IMR-90 (cell line): ENCODE results near the gene CTIF. TPM values are rescaled to one million over a fixed set of nuclear protein-coding genes. Genes with fewer than 3 reads are reported as not detected.

Experiments
- ATAC-seq: fragments of 200-7000 bp; cut with Tn5 transposase; 2 replicates; pipeline ENCODE4 v1.9.1; 2020; ENCODE audit warnings: low read depth, mild to moderate bottlenecking, moderate library complexity
- BruUV-seq: library from RNA; stranded (reverse); fragments of 400-500 nt; replicated peaks from 2 replicates; lab custom pipeline; 2021; lab: Mats Ljungman, UMichigan
- CTCF ChIA-PET: fragments of 300-600 bp; formaldehyde crosslinking; extraction: SDS; loops from one replicate; lab custom pipeline; 2021; ENCODE audit warnings: antibody characterized with exemption; lab: Yijun Ruan, JAX
- POLR2A ChIA-PET: fragments of 300-600 bp; sonication (Branson Sonifier 250); formaldehyde crosslinking; loops from one replicate; lab custom pipeline; 2022; ENCODE audit warnings: antibody characterized with exemption; ENCODE audit not compliant: unreplicated experiment; lab: Charles Lee
- DNase-seq: peaks from one replicate; pipeline ENCODE4 v3.0.0; 2013
- H2AFZ ChIP-seq: replicated peaks from 2 replicates; pipeline ENCODE3; 2013; ENCODE audit warnings: low read length, mild to moderate bottlenecking; ENCODE audit not compliant: poor library complexity
- H2AK5ac ChIP-seq: 2 replicates; pipeline ENCODE4 v1.6.1; 2013; ENCODE audit warnings: low read depth, low read length, inconsistent platforms
- H2AK9ac ChIP-seq: replicated peaks from 2 replicates; pipeline ENCODE3; 2013; ENCODE audit warnings: mild to moderate bottlenecking, low read depth, low read length, moderate library complexity; ENCODE audit not compliant: poor library complexity
- H2BK120ac ChIP-seq: 2 replicates; pipeline ENCODE4 v1.6.1; 2013; ENCODE audit warnings: low read depth, low read length, inconsistent platforms
- H2BK15ac ChIP-seq: 3 replicates; pipeline ENCODE4 v1.6.1; 2013; ENCODE audit warnings: low read depth, low read length, inconsistent platforms
- H2BK20ac ChIP-seq: 2 replicates; pipeline ENCODE4 v1.6.1; 2013; ENCODE audit warnings: low read depth, mild to moderate bottlenecking, inconsistent platforms, low read length, moderate library complexity
- H2BK5ac ChIP-seq: 2 replicates; pipeline ENCODE4 v1.6.1; 2013; ENCODE audit warnings: mild to moderate bottlenecking, low read depth, low read length, inconsistent platforms; ENCODE audit not compliant: poor library complexity, severe bottlenecking
- H3K14ac ChIP-seq: replicated peaks from 2 replicates; pipeline ENCODE4 v1.6.1; 2013; ENCODE audit warnings: low read depth, low read length, inconsistent platforms
- H3K18ac ChIP-seq: 2 replicates; pipeline ENCODE4 v1.6.1; 2013; ENCODE audit warnings: low read depth, low read length, control low read depth
- H3K23ac ChIP-seq: 2 replicates; pipeline ENCODE4 v1.6.1; 2013; ENCODE audit warnings: low read depth, low read length, inconsistent platforms
- H3K27ac ChIP-seq: 2 replicates; pipeline ENCODE4 v1.5.1; 2013; ENCODE audit warnings: mild to moderate bottlenecking, control low read depth, low read length; ENCODE audit not compliant: insufficient read depth
- H3K27me3 ChIP-seq: 2 replicates; pipeline ENCODE4 v1.6.1; 2013; ENCODE audit warnings: low read length; ENCODE audit not compliant: control insufficient read depth, insufficient read depth
- H3K36me3 ChIP-seq: 2 replicates; pipeline ENCODE4 v1.6.1; 2013; ENCODE audit warnings: low read length, mixed read lengths; ENCODE audit not compliant: control insufficient read depth, insufficient read depth
- H3K4ac ChIP-seq: 2 replicates; pipeline ENCODE4 v1.6.1; 2013; ENCODE audit warnings: low read depth, low read length, inconsistent platforms
- H3K4me1 ChIP-seq: 2 replicates; pipeline ENCODE4 v1.6.1; 2013; ENCODE audit warnings: low read length, mixed read lengths; ENCODE audit not compliant: control insufficient read depth, insufficient read depth
- H3K4me2 ChIP-seq: 2 replicates; pipeline ENCODE4 v1.6.1; 2013; ENCODE audit warnings: low read depth, mild to moderate bottlenecking, control low read depth, low read length, moderate library complexity
- H3K4me3 ChIP-seq: 2 replicates; pipeline ENCODE4 v1.5.1; 2013; ENCODE audit warnings: low read depth, mild to moderate bottlenecking, control low read depth, low read length, moderate library complexity; ENCODE audit not compliant: insufficient read depth
- H3K56ac ChIP-seq: 2 replicates; pipeline ENCODE4 v1.6.1; 2013; ENCODE audit warnings: low read length, inconsistent platforms; ENCODE audit not compliant: insufficient read depth; ENCODE audit errors: extremely low read depth
- H3K79me1 ChIP-seq, 2 experiments: 2 replicates each; pipeline ENCODE4 v1.6.1; 2013; ENCODE audit warnings: low read length in 2 of 2, inconsistent platforms in 1 of 2, low read depth in 1 of 2
- H3K9ac ChIP-seq: 2 replicates; pipeline ENCODE4 v1.6.1; 2013; ENCODE audit warnings: low read depth, low read length, control low read depth
- H3K9me1 ChIP-seq: 2 replicates; pipeline ENCODE4 v1.6.1; 2013; ENCODE audit warnings: low read length, inconsistent platforms; ENCODE audit not compliant: insufficient read depth
- H3K9me3 ChIP-seq: 2 replicates; pipeline ENCODE4 v1.6.1; 2013; ENCODE audit warnings: low read length; ENCODE audit not compliant: control insufficient read depth, insufficient read depth
- H4K20me1 ChIP-seq: 2 replicates; pipeline ENCODE4 v1.6.1; 2013; ENCODE audit warnings: low read length, inconsistent platforms; ENCODE audit not compliant: insufficient read depth
- H4K5ac ChIP-seq: 2 replicates; pipeline ENCODE4 v1.6.1; 2013; ENCODE audit warnings: mild to moderate bottlenecking, low read depth, low read length, control low read depth
- H4K8ac ChIP-seq, 2 experiments: 2 replicates each; pipeline ENCODE4 v1.6.1; 2013; ENCODE audit warnings: low read depth in 2 of 2, low read length in 2 of 2, control low read depth in 1 of 2, inconsistent platforms in 1 of 2
- H4K91ac ChIP-seq: 2 replicates; pipeline ENCODE4 v1.6.1; 2013; ENCODE audit warnings: low read depth, low read length, inconsistent platforms; ENCODE audit not compliant: insufficient read depth
- BHLHE40 ChIP-seq: fragments of 150-350 bp; IDR thresholded peaks from 2 replicates; pipeline ENCODE4 v1.6.1; 2016; ENCODE audit warnings: mild to moderate bottlenecking, low read depth, low read length
- CEBPB ChIP-seq: IDR thresholded peaks from 2 replicates; pipeline ENCODE4 v1.6.1; 2012; ENCODE audit warnings: low read depth, low read length, improper control_type of control experiment
- CHD1 ChIP-seq: IDR thresholded peaks from 2 replicates; pipeline ENCODE4 v1.6.1; 2012; ENCODE audit warnings: low read depth, low read length, improper control_type of control experiment
- ELK1 ChIP-seq: fragments of 150-350 bp; IDR thresholded peaks from 2 replicates; pipeline ENCODE4 v1.6.1; 2016; ENCODE audit warnings: low read depth, mild to moderate bottlenecking, low read length, moderate library complexity, borderline replicate concordance
- FOS ChIP-seq: fragments of 150-350 bp; IDR thresholded peaks from 2 replicates; pipeline ENCODE4 v1.6.1; 2016; ENCODE audit warnings: low read depth, low read length
- MAFK ChIP-seq: IDR thresholded peaks from 2 replicates; pipeline ENCODE4 v1.6.1; 2012; ENCODE audit warnings: low read depth, low read length, improper control_type of control experiment
- MAZ ChIP-seq: IDR thresholded peaks from 2 replicates; pipeline ENCODE4 v1.6.1; 2012; ENCODE audit warnings: low read depth, mild to moderate bottlenecking, low read length, improper control_type of control experiment, moderate library complexity, borderline replicate concordance
- MXI1 ChIP-seq: IDR thresholded peaks from 2 replicates; pipeline ENCODE4 v1.6.1; 2012; ENCODE audit warnings: low read depth, mild to moderate bottlenecking, low read length, moderate library complexity, borderline replicate concordance
- NFE2L2 ChIP-seq: fragments of 150-350 bp; IDR thresholded peaks from 2 replicates; pipeline ENCODE4 v1.6.1; 2016; ENCODE audit warnings: low read depth, mild to moderate bottlenecking, low read length
- POLR2A ChIP-seq: IDR thresholded peaks from 2 replicates; pipeline ENCODE4 v1.6.1; 2012; ENCODE audit warnings: mild to moderate bottlenecking, low read depth, low read length
- RAD21 ChIP-seq: IDR thresholded peaks from 2 replicates; pipeline ENCODE4 v1.6.1; 2012; ENCODE audit warnings: low read length, improper control_type of control experiment
- RCOR1 ChIP-seq: IDR thresholded peaks from 2 replicates; pipeline ENCODE4 v1.6.1; 2012; ENCODE audit warnings: mild to moderate bottlenecking, low read length, improper control_type of control experiment; ENCODE audit not compliant: insufficient replicate concordance
- RFX5 ChIP-seq: IDR thresholded peaks from 2 replicates; pipeline ENCODE4 v1.8.0; 2012; ENCODE audit warnings: low read depth, mild to moderate bottlenecking, low read length, moderate library complexity
- SMC3 ChIP-seq: fragments of 150-350 bp; IDR thresholded peaks from 2 replicates; pipeline ENCODE4 v1.6.1; 2016; ENCODE audit warnings: low read depth, mild to moderate bottlenecking, antibody characterized with exemption, low read length, moderate library complexity
- USF2 ChIP-seq: fragments of 150-350 bp; IDR thresholded peaks from 2 replicates; pipeline ENCODE4 v1.6.1; 2017; ENCODE audit warnings: mild to moderate bottlenecking, antibody characterized with exemption, low read length, low read depth
- WGBS, 2 experiments: methylation state at CpG; one replicate each; pipeline versions ENCODE4 v1.1.5 to v1.1.7; 2013; ENCODE audit warnings: missing lambda C conversion rate in 2 of 2; ENCODE audit not compliant: insufficient read length in 1 of 2; ENCODE audit errors: extremely low coverage in 2 of 2; 5-methylcytosine and 5-hydroxymethylcytosine counted together
- dilution Hi-C: fragments of 300-500 bp; cut with HindIII; formaldehyde crosslinking; loops from one replicate; pipeline ENCODE4 v1.14.3; 2018; ENCODE audit warnings: low sequenced_read_pairs; ENCODE audit not compliant: unreplicated experiment
- in situ Hi-C: fragments of 300-500 bp; cut with MboI; formaldehyde crosslinking; loops from 3 replicates; pipeline ENCODE4 v1.14.3; 2019; ENCODE audit warnings: low sequenced_read_pairs, inconsistent platforms, mixed read lengths
- intact Hi-C: fragments of 100-400 bp; cut with micrococcal nuclease; formaldehyde crosslinking; loops from 2 replicates; pipeline ENCODE4 v1.10.0; 2022
- polyA plus RNA-seq, 3 experiments: library from polyadenylated mRNA; depleted of rRNA; stranded (reverse); fragments of >200 nt; gene quantifications; 2 replicates each; pipeline ENCODE4 v1.2.3, GENCODE V29; 2012; ENCODE audit warnings: low replicate concordance in 1 of 3
- total RNA-seq: library from RNA; depleted of rRNA; stranded (reverse); fragments of >200 nt; gene quantifications from 2 replicates; pipeline ENCODE4 v1.2.3, GENCODE V29; 2012
- TF ChIP-seq, protein P1 (sequence below): conservative IDR thresholded peaks from 2 replicates; pipeline ENCODE4 v1.5.1; 2012; ENCODE audit warnings: mild to moderate bottlenecking, low read depth, low read length, improper control_type of control experiment

CTIF gene
- total and polyA plus RNA-seq, 2 of the 4 experiments (the other 2 are of a cell fraction) = 25.1 to 57.0 TPM

DNA sequence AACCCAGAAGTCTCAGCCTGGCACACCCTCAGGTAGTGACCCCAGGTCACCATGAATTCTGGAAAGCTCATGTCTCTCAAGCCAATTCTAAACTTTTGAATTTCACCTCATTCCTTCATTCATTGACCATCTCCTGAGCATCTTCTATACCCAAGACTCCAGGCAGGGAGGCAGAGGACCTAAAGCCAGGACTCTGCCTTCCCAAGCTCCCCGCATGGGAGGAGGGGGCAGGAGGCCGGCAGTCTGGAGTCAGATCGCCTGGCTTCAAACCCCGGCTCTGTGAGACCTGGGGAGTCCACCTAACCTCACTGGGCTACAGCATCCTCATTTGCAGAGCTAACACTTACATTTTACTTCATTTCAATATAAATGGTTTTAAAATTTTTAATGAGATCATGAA lies 352.9 kb downstream of the CTIF start:
- no peaks in the 10 kb centered on the region for H3K9me3 ChIP-seq
- no TSS peak for BruUV-seq
- H3K14ac ChIP-seq = no peak overlapping the region; the same call in 1 of the 2 replicates
- intact Hi-C loops = no loop called here
- no peak overlapping the region for H2BK120ac ChIP-seq
- no peak overlapping the region for H3K9ac ChIP-seq
- no peak overlapping the region for H3K23ac ChIP-seq
- H3K36me3 ChIP-seq = no peaks in the 10 kb centered on the region
- no peak overlapping the region for H3K27ac ChIP-seq
- no peak overlapping the region for H3K4me2 ChIP-seq
- H3K4me3 ChIP-seq = no peak overlapping the region
- H3K79me1 ChIP-seq = no peaks in the 10 kb centered on the region
- H2BK5ac ChIP-seq = no peak overlapping the region
- no peak overlapping the region for H2BK20ac ChIP-seq
- no peak overlapping the region for H2BK15ac ChIP-seq
- H4K8ac ChIP-seq = no peak overlapping the region
- no peak overlapping the region for H3K56ac ChIP-seq
- no peak overlapping the region for H3K4ac ChIP-seq
- no peaks in the 10 kb centered on the region for H4K20me1 ChIP-seq
- H4K91ac ChIP-seq = no peak overlapping the region
- ATAC-seq (no peak), DNase-seq (no peak)
- H3K4me1 ChIP-seq = peaks cover 8% of the 10 kb centered on the region
- H3K18ac ChIP-seq = no peak overlapping the region
- H2AK5ac ChIP-seq = no peak overlapping the region
- CTCF ChIA-PET = no interaction called here
- WGBS, 2 experiments = no CpG with 5 or more reads among the region's 4 CpGs
- dilution Hi-C loops = no loop called here
- H4K5ac ChIP-seq = no peak overlapping the region
- POLR2A ChIA-PET = no interaction called here
- H2AK9ac ChIP-seq = no peak overlapping the region
- TF ChIP-seq ELK1 (no peak), CHD1 (no peak), MAZ (no peak), RFX5 (no peak), MAFK (no peak), USF2 (no peak), NFE2L2 (no peak), CEBPB (no peak), MXI1 (no peak), FOS (no peak), POLR2A (no peak), BHLHE40 (no peak), RCOR1 (no peak), SMC3 (no peak), RAD21 (no peak)
- TF ChIP-seq, protein P1, sequence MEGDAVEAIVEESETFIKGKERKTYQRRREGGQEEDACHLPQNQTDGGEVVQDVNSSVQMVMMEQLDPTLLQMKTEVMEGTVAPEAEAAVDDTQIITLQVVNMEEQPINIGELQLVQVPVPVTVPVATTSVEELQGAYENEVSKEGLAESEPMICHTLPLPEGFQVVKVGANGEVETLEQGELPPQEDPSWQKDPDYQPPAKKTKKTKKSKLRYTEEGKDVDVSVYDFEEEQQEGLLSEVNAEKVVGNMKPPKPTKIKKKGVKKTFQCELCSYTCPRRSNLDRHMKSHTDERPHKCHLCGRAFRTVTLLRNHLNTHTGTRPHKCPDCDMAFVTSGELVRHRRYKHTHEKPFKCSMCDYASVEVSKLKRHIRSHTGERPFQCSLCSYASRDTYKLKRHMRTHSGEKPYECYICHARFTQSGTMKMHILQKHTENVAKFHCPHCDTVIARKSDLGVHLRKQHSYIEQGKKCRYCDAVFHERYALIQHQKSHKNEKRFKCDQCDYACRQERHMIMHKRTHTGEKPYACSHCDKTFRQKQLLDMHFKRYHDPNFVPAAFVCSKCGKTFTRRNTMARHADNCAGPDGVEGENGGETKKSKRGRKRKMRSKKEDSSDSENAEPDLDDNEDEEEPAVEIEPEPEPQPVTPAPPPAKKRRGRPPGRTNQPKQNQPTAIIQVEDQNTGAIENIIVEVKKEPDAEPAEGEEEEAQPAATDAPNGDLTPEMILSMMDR = no peak
- H3K9me1 ChIP-seq = no peaks in the 10 kb centered on the region; the same call in 1 of the 2 replicates
- H2AFZ ChIP-seq = no peak overlapping the region
- in situ Hi-C loops = no loop called here
- H3K27me3 ChIP-seq = no peaks in the 10 kb centered on the region
